HCT116 (cell line): ENCODE measurements around the gene CDH4. TPM values are rescaled to one million over a fixed set of nuclear protein-coding genes. Genes with fewer than 3 reads are reported as not detected.

ENCODE experiments used
- ATAC-seq: fragments of 200-7000 bp; cut with Tn5 transposase; 2 replicates; pipeline ENCODE4 v1.9.1; 2020; ENCODE audit warnings: mild to moderate bottlenecking, moderate library complexity
- BruUV-seq: library from RNA; stranded (reverse); fragments of 400-500 nt; replicated peaks from 2 replicates; lab custom pipeline; 2021; lab: Mats Ljungman, UMichigan
- CTCF ChIA-PET: fragments of 300-600 bp; sonication (Branson Sonifier 250); formaldehyde crosslinking; loops from one replicate; lab custom pipeline; 2021; ENCODE audit warnings: antibody characterized with exemption; lab: Charles Lee
- POLR2A ChIA-PET: fragments of 300-600, 350-600 bp; sonication (Branson Sonifier 250); formaldehyde crosslinking; loops from one replicate; lab custom pipeline; 2021; ENCODE audit warnings: antibody characterized with exemption; lab: Charles Lee
- RAD21 ChIA-PET, 2 experiments: fragments of 300-600 bp; sonication (Branson Sonifier 250); formaldehyde crosslinking; loops; one replicate each; lab custom pipeline; 2023; ENCODE audit warnings: low total read pairs in 2 of 2; ENCODE audit not compliant: uncharacterized antibody in 2 of 2, unreplicated experiment in 2 of 2, low non-redundant PET in 1 of 2; lab: Charles Lee
- DNase-seq: peaks from one replicate; pipeline ENCODE4 v3.0.0-alpha.2; 2010; ENCODE audit warnings: low read depth, low spot score
- H2AFZ ChIP-seq: fragments of 200-600 bp; shearing (Covaris generic), sonication (generic); 2 replicates; pipeline ENCODE4 v1.6.1; 2017; ENCODE audit warnings: low read depth, mixed run types, mixed read lengths, antibody characterized with exemption, low read length; ENCODE audit not compliant: poor library complexity, severe bottlenecking
- H3K27ac ChIP-seq: 2 replicates; pipeline ENCODE4 v1.5.1; 2012; ENCODE audit warnings: low read depth, low read length
- H3K27me3 ChIP-seq: fragments of 200-600 bp; sonication (generic); 2 replicates; pipeline ENCODE4 v1.6.1; 2016; ENCODE audit warnings: mixed run types, low read length, mixed read lengths; ENCODE audit not compliant: insufficient read depth
- H3K36me3 ChIP-seq, 2 experiments: fragments of 200-500 bp in 1 of 2; fragments of 200-600 bp in 1 of 2; sonication (Bioruptor generic) in 1 of 2; sonication (generic) in 1 of 2; 2 replicates each; pipeline versions ENCODE4 v1.5.1 to v1.6.1; 2014 to 2016; ENCODE audit warnings: low read length in 2 of 2, inconsistent platforms in 1 of 2, mixed read lengths in 1 of 2, mixed run types in 1 of 2; ENCODE audit not compliant: insufficient read depth in 2 of 2, control insufficient read depth in 1 of 2
- H3K4me1 ChIP-seq, 2 experiments: fragments of 200-600 bp in 1 of 2; sonication (generic) in 1 of 2; 2 replicates each; pipeline versions ENCODE4 v1.5.1 to v1.6.1; 2012 to 2017; ENCODE audit warnings: low read length in 2 of 2, inconsistent platforms in 1 of 2, mild to moderate bottlenecking in 1 of 2, mixed read lengths in 1 of 2, mixed run types in 1 of 2, moderate library complexity in 1 of 2; ENCODE audit not compliant: insufficient read depth in 2 of 2, control insufficient read depth in 1 of 2
- H3K4me2 ChIP-seq: fragments of 200-600 bp; sonication (generic); 2 replicates; pipeline ENCODE4 v1.6.1; 2017; ENCODE audit warnings: mixed run types, low read length, mixed read lengths
- H3K4me3 ChIP-seq, 2 experiments: fragments of 200-600 bp in 1 of 2; sonication (generic) in 1 of 2; replicated peaks in 1 of 2; 2 replicates each; pipeline ENCODE4 v1.5.1; 2011 to 2016; ENCODE audit warnings: low read length in 2 of 2, control low read depth in 1 of 2, low read depth in 1 of 2, mild to moderate bottlenecking in 1 of 2, mixed read lengths in 1 of 2, mixed run types in 1 of 2
- H3K79me2 ChIP-seq: fragments of 200-600 bp; sonication (generic); 2 replicates; pipeline ENCODE4 v1.6.1; 2017; ENCODE audit warnings: mild to moderate bottlenecking, mixed run types, low read length, moderate library complexity, mixed read lengths; ENCODE audit not compliant: insufficient read depth
- H3K9ac ChIP-seq: fragments of 200-600 bp; sonication (generic); 2 replicates; pipeline ENCODE4 v1.6.1; 2016; ENCODE audit warnings: low read length, mixed read lengths
- H3K9me2 ChIP-seq: fragments of 200-600 bp; sonication (generic), shearing (Covaris generic); 2 replicates; pipeline ENCODE4 v1.6.1; 2017; ENCODE audit warnings: mixed run types, mild to moderate bottlenecking, moderate library complexity; ENCODE audit not compliant: insufficient read depth
- H3K9me3 ChIP-seq, 2 experiments: fragments of 200-500 bp in 1 of 2; fragments of 200-600 bp in 1 of 2; sonication (Bioruptor generic) in 1 of 2; sonication (generic) in 1 of 2; 2 replicates each; pipeline ENCODE4 v1.6.1; 2014 to 2017; ENCODE audit warnings: low read length in 2 of 2, mixed read lengths in 2 of 2, inconsistent platforms in 1 of 2, low read depth in 1 of 2, mild to moderate bottlenecking in 1 of 2, mixed run types in 1 of 2, moderate library complexity in 1 of 2; ENCODE audit not compliant: control insufficient read depth in 1 of 2, insufficient read depth in 1 of 2
- H4K20me1 ChIP-seq: fragments of 200-600 bp; sonication (generic), shearing (Covaris generic); 2 replicates; pipeline ENCODE4 v1.6.1; 2017; ENCODE audit warnings: mixed run types, mild to moderate bottlenecking, moderate library complexity; ENCODE audit not compliant: insufficient read depth
- POLR2A ChIP-seq: IDR thresholded peaks from 2 replicates; pipeline ENCODE4 v1.7.0; 2011; ENCODE audit warnings: borderline replicate concordance; ENCODE audit not compliant: insufficient read depth, insufficient read length; ENCODE audit errors: extremely low read depth
- RAD21 ChIP-seq: IDR thresholded peaks from 2 replicates; pipeline ENCODE4 v1.6.1; 2012; ENCODE audit warnings: low read depth, mild to moderate bottlenecking
- intact Hi-C: fragments of 100-400 bp; cut with micrococcal nuclease; formaldehyde crosslinking; loops from 2 replicates; pipeline ENCODE4 v1.10.0; 2022
- total RNA-seq: library from RNA; stranded (reverse); gene quantifications from one replicate; pipeline ENCODE4 v1.2.1, GENCODE V29; 2021; ENCODE audit not compliant: unreplicated experiment
- TF ChIP-seq, protein P1 (sequence below), 3 experiments: fragments of 200-600 bp in 1 of 3; sonication (generic) in 1 of 3; IDR thresholded peaks in 2 of 3; conservative IDR thresholded peaks in 1 of 3; 2 replicates each; pipeline ENCODE4 v1.5.1; 2012 to 2017; ENCODE audit warnings: low read depth in 2 of 3, low read length in 2 of 3, antibody characterized with exemption in 1 of 3, borderline replicate concordance in 1 of 3, control low read depth in 1 of 3, mild to moderate bottlenecking in 1 of 3, mixed read lengths in 1 of 3, mixed run types in 1 of 3, moderate library complexity in 1 of 3; ENCODE audit not compliant: insufficient read depth in 1 of 3

CDH4 gene
- total RNA-seq, 1 experiment from 2014 or later = not detected

- H3K9me3 ChIP-seq = no peaks in the 10 kb centered on the region
Observed at GRCh38 chr20:61874421-61875068, 622.5 kb downstream of the CDH4 start.

More at GRCh38 chr20:61874421-61875068, 622.5 kb downstream of the CDH4 start:
- no peaks in the 10 kb centered on the region for H4K20me1 ChIP-seq
- TF ChIP-seq, protein P1, sequence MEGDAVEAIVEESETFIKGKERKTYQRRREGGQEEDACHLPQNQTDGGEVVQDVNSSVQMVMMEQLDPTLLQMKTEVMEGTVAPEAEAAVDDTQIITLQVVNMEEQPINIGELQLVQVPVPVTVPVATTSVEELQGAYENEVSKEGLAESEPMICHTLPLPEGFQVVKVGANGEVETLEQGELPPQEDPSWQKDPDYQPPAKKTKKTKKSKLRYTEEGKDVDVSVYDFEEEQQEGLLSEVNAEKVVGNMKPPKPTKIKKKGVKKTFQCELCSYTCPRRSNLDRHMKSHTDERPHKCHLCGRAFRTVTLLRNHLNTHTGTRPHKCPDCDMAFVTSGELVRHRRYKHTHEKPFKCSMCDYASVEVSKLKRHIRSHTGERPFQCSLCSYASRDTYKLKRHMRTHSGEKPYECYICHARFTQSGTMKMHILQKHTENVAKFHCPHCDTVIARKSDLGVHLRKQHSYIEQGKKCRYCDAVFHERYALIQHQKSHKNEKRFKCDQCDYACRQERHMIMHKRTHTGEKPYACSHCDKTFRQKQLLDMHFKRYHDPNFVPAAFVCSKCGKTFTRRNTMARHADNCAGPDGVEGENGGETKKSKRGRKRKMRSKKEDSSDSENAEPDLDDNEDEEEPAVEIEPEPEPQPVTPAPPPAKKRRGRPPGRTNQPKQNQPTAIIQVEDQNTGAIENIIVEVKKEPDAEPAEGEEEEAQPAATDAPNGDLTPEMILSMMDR (IDR thresholded peaks at IDR 0.05 in 2 of 3, conservative IDR thresholded peaks at IDR 0.05 in 1 of 3; ENCODE audit: borderline replicate concordance in 1 of 3, insufficient read depth in 1 of 3, low read depth in 2 of 3, low read length in 2 of 3) = peak; percentile 41 to 60 (median 59); a peak in 5 of 6 replicates
- TF ChIP-seq RAD21 (peak; percentile 67), POLR2A (no peak)
- TF ChIP-seq, all 23 proteins: peak for 2
- DNase-seq = peak; percentile 32
- peak; percentile 91 for ATAC-seq
- Histone ChIP-seq H3K79me2 (no peaks in the 10 kb centered on the region), H3K36me3 (no peaks in the 10 kb centered on the region), H3K27me3 (no peaks in the 10 kb centered on the region; the same call in 1 of the 2 replicates), H3K27ac (no peak overlapping the region), H3K9ac (no peak overlapping the region), H3K9me2 (no peaks in the 10 kb centered on the region), H3K4me2 (no peak overlapping the region), H3K4me1 (no peaks in the 10 kb centered on the region), H3K4me3 (no peak overlapping the region), H2AFZ (no peak overlapping the region)
- no TSS peak for BruUV-seq
- ChIA-PET POLR2A (no interaction called here), CTCF (interaction anchor here (1.1 to 1.8 kb wide), 2 partner anchors 12 to 1818 kb away, joined by 4 to 7 read pairs; no protein-coding TSS in a partner anchor), RAD21 (no interaction called here)
- intact Hi-C loops = loop anchor here (1.0 kb wide), 1 partner anchor 150 kb away; no protein-coding TSS in a partner anchor
